Keratinocyte (primary cell): Measurements from ENCODE around the gene DDB1. TPM values are rescaled to one million over a fixed set of nuclear protein-coding genes. Genes with fewer than 3 reads are reported as not detected.

Experiments
- DNase-seq: peaks from one replicate; pipeline ENCODE4 v3.0.0-alpha.2; 2011; ENCODE audit warnings: low read depth, missing footprints, low spot score
- FAIRE-seq: peaks from 2 replicates; lab custom pipeline; 2011; peaks lifted over from hg19 to GRCh38; lab: Jason Lieb, UNC
- H2AFZ ChIP-seq: 2 replicates; pipeline ENCODE4 v1.6.0; 2012; ENCODE audit warnings: low read length, control low read depth, inconsistent platforms; ENCODE audit not compliant: control insufficient read depth
- H3K27ac ChIP-seq: 2 replicates; pipeline ENCODE4 v1.5.1; 2011; ENCODE audit warnings: low read length; ENCODE audit not compliant: control insufficient read depth, insufficient read depth
- H3K27me3 ChIP-seq: 3 replicates; pipeline ENCODE4 v1.6.0; 2011; ENCODE audit warnings: low read length; ENCODE audit not compliant: control insufficient read depth, insufficient read depth; ENCODE audit errors: extremely low read depth
- H3K36me3 ChIP-seq, 2 experiments: 2 replicates in 1 of 2; 3 replicates in 1 of 2; pipeline ENCODE4 v1.5.1; 2011; ENCODE audit warnings: low read length in 2 of 2, mild to moderate bottlenecking in 1 of 2; ENCODE audit not compliant: control insufficient read depth in 2 of 2, insufficient read depth in 2 of 2; ENCODE audit errors: extremely low read depth in 1 of 2
- H3K4me1 ChIP-seq: 3 replicates; pipeline ENCODE4 v1.5.1; 2011; ENCODE audit warnings: low read length; ENCODE audit not compliant: control insufficient read depth, insufficient read depth; ENCODE audit errors: extremely low read depth
- H3K4me2 ChIP-seq: 3 replicates; pipeline ENCODE4 v1.6.0; 2011; ENCODE audit warnings: low read depth, low read length; ENCODE audit not compliant: control insufficient read depth, insufficient read depth; ENCODE audit errors: extremely low read depth
- H3K4me3 ChIP-seq, 3 experiments: fragments of 200-600 bp in 1 of 3; sonication (generic) in 1 of 3; 2 replicates in 2 of 3; 3 replicates in 1 of 3; pipeline ENCODE4 v1.5.1; 2011 to 2016; ENCODE audit warnings: low read length in 3 of 3, mild to moderate bottlenecking in 3 of 3, control low read depth in 2 of 3, inconsistent platforms in 1 of 3, low read depth in 1 of 3, mixed read lengths in 1 of 3, mixed run types in 1 of 3, moderate library complexity in 1 of 3; ENCODE audit not compliant: control insufficient read depth in 2 of 3, insufficient read depth in 2 of 3; ENCODE audit errors: extremely low read depth in 1 of 3
- H3K79me2 ChIP-seq: 2 replicates; pipeline ENCODE4 v1.6.0; 2012; ENCODE audit warnings: low read length; ENCODE audit not compliant: control insufficient read depth, insufficient read depth
- H3K9ac ChIP-seq: 3 replicates; pipeline ENCODE4 v1.6.0; 2011; ENCODE audit warnings: low read length; ENCODE audit not compliant: control insufficient read depth, insufficient read depth; ENCODE audit errors: extremely low read depth
- H3K9me1 ChIP-seq: 3 replicates; pipeline ENCODE4 v1.6.0; 2011; ENCODE audit warnings: low read length; ENCODE audit not compliant: control insufficient read depth, insufficient read depth; ENCODE audit errors: extremely low read depth
- H3K9me3 ChIP-seq: 2 replicates; pipeline ENCODE4 v1.5.1; 2012; ENCODE audit warnings: low read depth, low read length; ENCODE audit not compliant: control insufficient read depth
- H4K20me1 ChIP-seq: 3 replicates; pipeline ENCODE4 v1.6.0; 2011; ENCODE audit warnings: low read length; ENCODE audit not compliant: control insufficient read depth, insufficient read depth; ENCODE audit errors: extremely low read depth
- EZH2 ChIP-seq: IDR thresholded peaks from one replicate; pipeline ENCODE4 v1.6.1; 2012; ENCODE audit warnings: inconsistent platforms, mild to moderate bottlenecking, low read length, moderate library complexity
- dilution Hi-C: fragments of 300-500 bp; cut with MboI; formaldehyde crosslinking; loops from one replicate; pipeline ENCODE4 v1.7.0; 2020; ENCODE audit warnings: low sequenced_read_pairs; ENCODE audit not compliant: extremely low pct_ligation_motif_present
- polyA plus RNA-seq, 5 experiments: library from polyadenylated mRNA; depleted of rRNA in 3 of 5; stranded (reverse) in 3 of 5; stranded (forward) in 1 of 5; unstranded in 1 of 5; fragments of >200 nt; gene quantifications; 1 replicate in 1 of 5; 2 replicates in 3 of 5; 3 replicates in 1 of 5; pipeline versions ENCODE4 v1.2.1 to v1.2.3, GENCODE V29; 2011 to 2012; ENCODE audit warnings: missing spikeins in 2 of 5, low read depth in 1 of 5, low replicate concordance in 1 of 5
- TF ChIP-seq, protein P1 (sequence below), 3 experiments: IDR thresholded peaks in 1 of 3; conservative IDR thresholded peaks in 1 of 3; optimal IDR thresholded peaks in 1 of 3; 2 replicates in 2 of 3; 3 replicates in 1 of 3; pipeline versions ENCODE3 to v1.5.1; 2011; ENCODE audit warnings: low read length in 3 of 3, mild to moderate bottlenecking in 3 of 3, moderate library complexity in 2 of 3, control low read depth in 1 of 3, inconsistent platforms in 1 of 3; ENCODE audit not compliant: insufficient read depth in 2 of 3; ENCODE audit errors: extremely low read depth in 1 of 3

The DDB1 gene
- polyA plus RNA-seq, 1 donor (not counting 4 experiments of a cell fraction or from before 2014, with no cell fraction given): 187 TPM

DNA sequence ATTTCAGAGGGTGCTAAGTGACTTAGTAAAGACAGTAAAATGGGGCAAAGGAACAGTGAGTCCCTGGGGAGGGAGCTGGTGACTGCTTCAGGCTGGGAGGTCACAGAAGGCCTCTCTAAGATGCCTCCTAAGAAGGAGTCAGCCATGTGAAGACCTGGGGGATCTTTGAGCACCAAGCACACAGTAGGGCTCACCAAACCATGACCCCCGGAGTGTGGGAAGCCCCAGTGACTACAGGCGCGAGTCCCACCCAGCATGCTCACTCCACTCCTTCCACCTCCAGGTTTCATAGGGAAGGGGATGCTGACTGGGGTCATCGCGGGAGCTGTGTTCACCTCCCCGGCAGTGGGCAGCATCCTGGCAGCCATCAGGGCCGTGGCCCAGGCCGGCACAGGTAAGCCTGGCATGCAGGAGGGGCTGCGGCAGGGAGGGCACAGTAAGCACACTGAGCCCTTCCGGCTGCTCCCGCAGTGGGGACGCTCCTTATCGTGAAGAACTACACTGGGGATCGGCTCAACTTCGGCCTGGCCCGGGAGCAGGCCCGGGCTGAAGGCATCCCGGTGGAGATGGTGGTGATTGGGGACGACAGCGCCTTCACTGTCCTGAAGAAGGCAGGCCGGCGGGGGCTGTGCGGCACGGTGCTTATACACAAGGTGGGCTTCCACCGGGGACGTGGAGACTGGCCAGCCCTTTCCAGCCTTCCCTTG lies 6.0 kb upstream of the DDB1 start:
- Histone ChIP-seq H3K4me1 (peaks cover 9% of the 10 kb centered on the region), H2AFZ (no peak overlapping the region), H3K9me3 (no peaks in the 10 kb centered on the region), H3K27me3 (no peaks in the 10 kb centered on the region), H3K4me3 (no peak overlapping the region), H4K20me1 (no peaks in the 10 kb centered on the region), H3K9me1 (no peaks in the 10 kb centered on the region), H3K79me2 (no peaks in the 10 kb centered on the region), H3K36me3 (peaks cover 7 to 10% of the 10 kb centered on the region in 2 experiments), H3K9ac (no peak overlapping the region), H3K27ac (no peak overlapping the region), H3K4me2 (no peak overlapping the region)
- FAIRE-seq (no peak), DNase-seq (no peak)
- dilution Hi-C loops: no loop called here
- TF ChIP-seq, protein P1, sequence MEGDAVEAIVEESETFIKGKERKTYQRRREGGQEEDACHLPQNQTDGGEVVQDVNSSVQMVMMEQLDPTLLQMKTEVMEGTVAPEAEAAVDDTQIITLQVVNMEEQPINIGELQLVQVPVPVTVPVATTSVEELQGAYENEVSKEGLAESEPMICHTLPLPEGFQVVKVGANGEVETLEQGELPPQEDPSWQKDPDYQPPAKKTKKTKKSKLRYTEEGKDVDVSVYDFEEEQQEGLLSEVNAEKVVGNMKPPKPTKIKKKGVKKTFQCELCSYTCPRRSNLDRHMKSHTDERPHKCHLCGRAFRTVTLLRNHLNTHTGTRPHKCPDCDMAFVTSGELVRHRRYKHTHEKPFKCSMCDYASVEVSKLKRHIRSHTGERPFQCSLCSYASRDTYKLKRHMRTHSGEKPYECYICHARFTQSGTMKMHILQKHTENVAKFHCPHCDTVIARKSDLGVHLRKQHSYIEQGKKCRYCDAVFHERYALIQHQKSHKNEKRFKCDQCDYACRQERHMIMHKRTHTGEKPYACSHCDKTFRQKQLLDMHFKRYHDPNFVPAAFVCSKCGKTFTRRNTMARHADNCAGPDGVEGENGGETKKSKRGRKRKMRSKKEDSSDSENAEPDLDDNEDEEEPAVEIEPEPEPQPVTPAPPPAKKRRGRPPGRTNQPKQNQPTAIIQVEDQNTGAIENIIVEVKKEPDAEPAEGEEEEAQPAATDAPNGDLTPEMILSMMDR (optimal IDR thresholded peaks at IDR 0.05 in 1 of 3, IDR thresholded peaks at IDR 0.05 in 1 of 3, conservative IDR thresholded peaks at IDR 0.05 in 1 of 3; ENCODE audit: extremely low read depth in 1 of 3, insufficient read depth in 2 of 3, low read length in 3 of 3): no peak
- TF ChIP-seq EZH2: no peak

DNA sequence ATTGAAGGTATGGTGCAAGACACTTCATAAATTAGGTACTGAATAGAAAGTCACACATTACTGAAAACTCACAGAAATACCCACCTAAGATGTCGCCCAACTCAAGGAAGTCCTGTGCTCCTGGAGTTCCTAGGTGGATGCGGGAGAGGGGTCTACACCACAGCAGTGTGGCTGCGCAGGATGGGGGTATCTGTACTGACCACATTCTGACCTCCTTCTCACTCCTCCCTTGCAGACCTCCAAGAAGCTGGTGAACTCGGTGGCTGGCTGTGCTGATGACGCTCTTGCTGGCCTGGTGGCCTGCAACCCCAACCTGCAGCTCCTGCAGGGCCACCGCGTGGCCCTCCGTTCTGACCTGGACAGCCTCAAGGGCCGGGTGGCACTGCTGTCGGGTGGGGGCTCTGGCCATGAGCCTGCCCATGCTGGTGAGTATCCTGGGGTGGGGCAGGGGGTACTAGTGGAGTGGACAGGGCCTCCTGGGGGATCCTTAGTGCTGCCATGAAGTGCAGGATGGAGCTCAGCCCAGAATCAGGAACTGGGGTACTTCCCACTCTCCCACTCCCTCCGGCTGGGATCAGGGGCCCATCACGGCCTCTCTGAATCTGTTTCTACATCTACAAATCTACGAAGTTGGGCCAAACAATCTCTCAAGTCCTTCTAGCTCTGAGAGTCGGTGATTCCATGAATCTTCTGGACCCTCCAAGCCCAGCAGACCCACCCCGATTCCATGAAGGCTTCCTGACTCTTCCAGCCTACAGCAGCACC lies 5.0 kb upstream of the DDB1 start:
- no peak overlapping the region for H3K4me3 ChIP-seq
- H3K4me2 ChIP-seq: no peak overlapping the region
- FAIRE-seq (no peak), DNase-seq (no peak)
- H3K9ac ChIP-seq: no peak overlapping the region
- TF ChIP-seq, protein P1 (optimal IDR thresholded peaks at IDR 0.05 in 1 of 3, IDR thresholded peaks at IDR 0.05 in 1 of 3, conservative IDR thresholded peaks at IDR 0.05 in 1 of 3; ENCODE audit: extremely low read depth in 1 of 3, insufficient read depth in 2 of 3, low read length in 3 of 3): no peak
- no peak for TF ChIP-seq EZH2
- H3K36me3 ChIP-seq: peaks cover 3 to 9% of the 10 kb centered on the region in 2 experiments
- no peak overlapping the region for H3K27ac ChIP-seq
- no peaks in the 10 kb centered on the region for H3K9me3 ChIP-seq
- no peak overlapping the region for H2AFZ ChIP-seq
- H3K9me1 ChIP-seq: no peaks in the 10 kb centered on the region
- dilution Hi-C loops: no loop called here
- peaks cover under 1% of the 10 kb centered on the region for H3K79me2 ChIP-seq
- H3K27me3 ChIP-seq: no peaks in the 10 kb centered on the region
- H3K4me1 ChIP-seq: peaks cover 15% of the 10 kb centered on the region
- no peaks in the 10 kb centered on the region for H4K20me1 ChIP-seq
